Body of pancreas (tissue), 4 donors: ENCODE data around the gene PLCZ1. TPM values are rescaled to one million over a fixed set of nuclear protein-coding genes. Genes with fewer than 3 reads are reported as not detected.

Experiments
- ATAC-seq: fragments of 150-250 bp; one replicate; pipeline ENCODE4 v1.9.1; 2016
- DNase-seq, 4 donors: peaks; one replicate each; pipeline ENCODE4 v3.0.0-alpha.2; 2019
- H3K27ac ChIP-seq, 4 donors: fragments of 200-600 bp; sonication (generic); 1 replicate in 3 of 4; 2 replicates in 1 of 4; pipeline versions ENCODE4 v1.5.1 to v1.6.1; 2016 to 2019; ENCODE audit warnings: mild to moderate bottlenecking in 1 of 4, mixed read lengths in 1 of 4, moderate library complexity in 1 of 4
- H3K27me3 ChIP-seq, 2 donors: fragments of 200-600 bp; sonication (generic); one replicate each; pipeline ENCODE4 v1.6.0; 2016; ENCODE audit warnings: mild to moderate bottlenecking in 1 of 2
- H3K36me3 ChIP-seq, 2 donors: fragments of 200-600 bp; sonication (generic); replicated peaks in 1 of 2; 2 replicates each; pipeline ENCODE4 v1.5.1; 2016; ENCODE audit warnings: low read depth in 2 of 2; ENCODE audit not compliant: insufficient read depth in 1 of 2
- H3K4me1 ChIP-seq: fragments of 200-600 bp; sonication (generic); one replicate; pipeline ENCODE4 v1.6.0; 2016
- H3K4me3 ChIP-seq, 2 donors: fragments of 200-600 bp; sonication (generic); 1 replicate in 1 of 2; 2 replicates in 1 of 2; pipeline ENCODE4 v1.5.1; 2016 to 2019
- H3K9me3 ChIP-seq, 3 donors: fragments of 200-600 bp; sonication (generic); 1 replicate in 2 of 3; 2 replicates in 1 of 3; pipeline ENCODE4 v1.5.1; 2016
- POLR2A ChIP-seq, 3 donors: fragments of 450-650 bp; IDR thresholded peaks; one replicate each; pipeline ENCODE4 v1.6.1; 2016; ENCODE audit warnings: antibody characterized with exemption in 3 of 3, mild to moderate bottlenecking in 2 of 3
- WGBS, 2 donors: methylation state at CpG; one replicate each; pipeline ENCODE4 v1.1.5; 2017; 5-methylcytosine and 5-hydroxymethylcytosine counted together
- intact Hi-C: fragments of 100-400 bp; cut with DNase I; formaldehyde crosslinking; loops from one replicate; pipeline ENCODE4 v1.15.1; 2023
- total RNA-seq, 2 donors: library from RNA; depleted of rRNA; stranded (reverse); fragments of >200 nt; gene quantifications; one replicate each; pipeline ENCODE4 v1.1.0, GENCODE V29; 2016
- TF ChIP-seq, protein P1 (sequence below), 7 experiments: fragments of 450-650 bp in 4 of 7; fragments of 200-600 bp in 3 of 7; sonication (generic) in 3 of 7; IDR thresholded peaks; one replicate each; pipeline ENCODE4 v1.5.1; 2016 to 2019; ENCODE audit warnings: antibody characterized with exemption in 7 of 7

Gene PLCZ1
- total RNA-seq, 2 donors from 2014 or later = not detected

DNA sequence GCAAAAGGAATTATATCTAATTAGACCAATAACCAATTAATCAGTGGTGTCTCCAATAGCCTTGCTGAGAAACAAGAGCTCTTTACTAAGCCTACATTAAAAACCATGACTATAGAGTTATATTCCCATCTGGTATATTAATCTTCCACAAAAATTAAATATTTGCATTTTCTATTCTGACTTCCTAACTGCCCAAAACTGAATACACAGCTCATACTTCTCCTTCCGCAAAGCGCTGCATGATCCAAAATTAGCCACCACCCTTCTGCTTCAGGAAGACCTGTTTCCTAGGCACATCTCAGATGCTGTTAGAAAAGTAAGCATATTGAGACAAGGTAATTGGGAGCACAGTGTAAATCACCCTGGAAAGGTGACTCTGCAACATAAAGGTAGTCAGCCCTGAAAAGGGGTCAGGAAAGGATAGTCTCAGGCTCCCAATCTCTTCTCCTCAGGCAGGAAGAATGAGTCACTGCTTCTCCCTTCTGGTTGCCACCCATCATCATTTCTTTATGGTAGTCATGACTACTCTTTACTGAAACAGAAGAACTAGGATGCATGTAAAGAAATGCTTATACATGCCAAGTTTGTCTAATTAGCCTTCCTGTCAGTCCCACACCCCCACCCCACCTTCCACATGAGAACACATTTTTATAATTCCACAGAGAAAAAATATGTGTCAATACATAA, 54.3 kb downstream of the PLCZ1 start:
- H3K9me3 ChIP-seq = no peaks in the 10 kb centered on the region
- no peaks in the 10 kb centered on the region for H3K27me3 ChIP-seq
- intact Hi-C loops = no loop called here
- no peak for TF ChIP-seq POLR2A (IDR thresholded peaks at IDR 0.05)
- TF ChIP-seq, protein P1, sequence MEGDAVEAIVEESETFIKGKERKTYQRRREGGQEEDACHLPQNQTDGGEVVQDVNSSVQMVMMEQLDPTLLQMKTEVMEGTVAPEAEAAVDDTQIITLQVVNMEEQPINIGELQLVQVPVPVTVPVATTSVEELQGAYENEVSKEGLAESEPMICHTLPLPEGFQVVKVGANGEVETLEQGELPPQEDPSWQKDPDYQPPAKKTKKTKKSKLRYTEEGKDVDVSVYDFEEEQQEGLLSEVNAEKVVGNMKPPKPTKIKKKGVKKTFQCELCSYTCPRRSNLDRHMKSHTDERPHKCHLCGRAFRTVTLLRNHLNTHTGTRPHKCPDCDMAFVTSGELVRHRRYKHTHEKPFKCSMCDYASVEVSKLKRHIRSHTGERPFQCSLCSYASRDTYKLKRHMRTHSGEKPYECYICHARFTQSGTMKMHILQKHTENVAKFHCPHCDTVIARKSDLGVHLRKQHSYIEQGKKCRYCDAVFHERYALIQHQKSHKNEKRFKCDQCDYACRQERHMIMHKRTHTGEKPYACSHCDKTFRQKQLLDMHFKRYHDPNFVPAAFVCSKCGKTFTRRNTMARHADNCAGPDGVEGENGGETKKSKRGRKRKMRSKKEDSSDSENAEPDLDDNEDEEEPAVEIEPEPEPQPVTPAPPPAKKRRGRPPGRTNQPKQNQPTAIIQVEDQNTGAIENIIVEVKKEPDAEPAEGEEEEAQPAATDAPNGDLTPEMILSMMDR (IDR thresholded peaks at IDR 0.05) = no peak
- no peak overlapping the region for H3K4me3 ChIP-seq
- DNase-seq (no peak), ATAC-seq (no peak)
- no peaks in the 10 kb centered on the region for H3K4me1 ChIP-seq
- no peaks in the 10 kb centered on the region for H3K36me3 ChIP-seq
- WGBS, 2 donors = 77 to 98% methylated on average over 2 of the region's 2 CpGs
- H3K27ac ChIP-seq = no peak overlapping the region

GRCh38 chr12:18681818-18682217, 56.0 kb downstream of the PLCZ1 start:
- ATAC-seq = no peak
- Histone ChIP-seq H3K36me3 (no peaks in the 10 kb centered on the region), H3K27me3 (no peaks in the 10 kb centered on the region), H3K4me3 (no peak overlapping the region), H3K9me3 (no peaks in the 10 kb centered on the region), H3K4me1 (no peaks in the 10 kb centered on the region), H3K27ac (no peak overlapping the region)
- 46 to 49% methylated on average over 3 of the region's 3 CpGs for WGBS, 2 donors
- no peak for TF ChIP-seq POLR2A (IDR thresholded peaks at IDR 0.05)
- TF ChIP-seq, protein P1 (IDR thresholded peaks at IDR 0.05) = no peak
- intact Hi-C loops = no loop called here
- no peak for DNase-seq

GRCh38 chr12:18676996-18677588, 60.7 kb downstream of the PLCZ1 start:
- Histone ChIP-seq H3K4me1 (no peaks in the 10 kb centered on the region), H3K27me3 (no peaks in the 10 kb centered on the region), H3K27ac (no peak overlapping the region), H3K4me3 (no peak overlapping the region), H3K9me3 (no peaks in the 10 kb centered on the region), H3K36me3 (no peaks in the 10 kb centered on the region)
- 60 to 68% methylated on average over 5 of the region's 5 CpGs for WGBS, 2 donors
- DNase-seq = no peak
- intact Hi-C loops = no loop called here
- ATAC-seq = no peak
- TF ChIP-seq, protein P1 (IDR thresholded peaks at IDR 0.05) = no peak
- TF ChIP-seq POLR2A (IDR thresholded peaks at IDR 0.05) = no peak

GRCh38 chr12:18676141-18676540, 61.7 kb downstream of the PLCZ1 start:
- Histone ChIP-seq H3K27me3 (no peaks in the 10 kb centered on the region), H3K4me3 (no peak overlapping the region), H3K4me1 (no peaks in the 10 kb centered on the region), H3K9me3 (no peaks in the 10 kb centered on the region), H3K36me3 (no peaks in the 10 kb centered on the region), H3K27ac (no peak overlapping the region)
- TF ChIP-seq, protein P1 (IDR thresholded peaks at IDR 0.05) = no peak
- TF ChIP-seq POLR2A (IDR thresholded peaks at IDR 0.05) = no peak
- ATAC-seq (no peak), DNase-seq (no peak)
- intact Hi-C loops = no loop called here

DNA sequence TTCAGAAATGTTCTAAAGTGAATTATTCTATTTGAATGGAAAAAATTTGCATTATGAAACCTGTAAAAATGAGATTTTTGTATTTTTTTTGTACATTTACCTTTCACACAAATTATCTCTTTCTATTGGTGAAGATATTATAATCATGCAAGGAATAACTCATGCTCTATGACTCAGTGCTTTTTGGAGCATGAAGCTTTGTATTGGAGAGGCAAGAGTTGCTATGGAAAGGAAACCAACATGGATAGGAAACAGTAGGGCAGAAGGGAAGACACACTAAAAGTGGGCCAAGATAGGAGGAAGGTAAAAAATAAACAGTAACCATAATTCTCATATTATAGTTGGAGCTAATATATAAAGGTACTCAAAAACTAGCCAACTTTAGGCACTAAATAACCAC, 79.0 kb downstream of the PLCZ1 start:
- intact Hi-C loops = no loop called here
- no peaks in the 10 kb centered on the region for H3K36me3 ChIP-seq
- H3K4me1 ChIP-seq = no peaks in the 10 kb centered on the region
- no peak overlapping the region for H3K4me3 ChIP-seq
- no peak for ATAC-seq
- no peaks in the 10 kb centered on the region for H3K9me3 ChIP-seq
- H3K27ac ChIP-seq = no peak overlapping the region
- no peaks in the 10 kb centered on the region for H3K27me3 ChIP-seq
- TF ChIP-seq POLR2A (IDR thresholded peaks at IDR 0.05) = no peak
- TF ChIP-seq, protein P1 (IDR thresholded peaks at IDR 0.05) = no peak
- DNase-seq = no peak
